Bronchial epithelial cell (primary cell): ENCODE results near the gene LPCAT4. TPM values are rescaled to one million over a fixed set of nuclear protein-coding genes. Genes with fewer than 3 reads are reported as not detected.
A peak's percentile ranks its signal among the peaks of the same experiment; 100 is the strongest.
"Not testable (repeated sequence)": the region's sequence is repeated elsewhere in the genome, so short reads cannot be mapped to it uniquely, and the experiment has no call there.

Source experiments
- DNase-seq: peaks from one replicate; pipeline ENCODE4 v3.0.0-alpha.2; 2010; ENCODE audit warnings: low read depth
- FAIRE-seq: peaks from 2 replicates; lab custom pipeline; 2011; peaks lifted over from hg19 to GRCh38; lab: Jason Lieb, UNC
- H3K27me3 ChIP-seq: 2 replicates; pipeline ENCODE4 v1.5.1; 2011; ENCODE audit warnings: low read length; ENCODE audit not compliant: control insufficient read depth, insufficient read depth
- H3K36me3 ChIP-seq: 2 replicates; pipeline ENCODE4 v1.5.1; 2011; ENCODE audit warnings: low read length; ENCODE audit not compliant: control insufficient read depth, insufficient read depth
- H3K4me3 ChIP-seq: 2 replicates; pipeline ENCODE4 v1.5.1; 2011; ENCODE audit warnings: mild to moderate bottlenecking, low read depth, low read length, control low read depth
- CTCF ChIP-seq: IDR thresholded peaks from 2 replicates; pipeline ENCODE4 v1.5.1; 2011; ENCODE audit warnings: mild to moderate bottlenecking, moderate library complexity, low read length, control low read depth, inconsistent platforms; ENCODE audit not compliant: insufficient read depth, severe bottlenecking
- total RNA-seq: library from RNA; depleted of rRNA; stranded (reverse); fragments of >200 nt; gene quantifications from 2 replicates; pipeline ENCODE4 v1.2.1, GENCODE V29; 2014

Gene LPCAT4
- total RNA-seq, 1 donor from 2014 or later: 6.1 TPM

- TF ChIP-seq CTCF: no peak
- peak; percentile 46 for DNase-seq
- Histone ChIP-seq H3K4me3 (no peak overlapping the region), H3K36me3 (peaks cover 6% of the 10 kb centered on the region), H3K27me3 (no peaks in the 10 kb centered on the region)
- FAIRE-seq: peak; percentile 13
Observed at GRCh38 chr15:34355241-34355640, 11.8 kb downstream of the LPCAT4 start.

GRCh38 chr15:34354286-34354685 is 12.7 kb downstream of the LPCAT4 start:
- DNase-seq: no peak
- no peak for TF ChIP-seq CTCF
- Histone ChIP-seq H3K27me3 (no peaks in the 10 kb centered on the region), H3K36me3 (peaks cover 4% of the 10 kb centered on the region), H3K4me3 (no peak overlapping the region)
- no peak for FAIRE-seq

- Histone ChIP-seq H3K27me3 (no peaks in the 10 kb centered on the region), H3K36me3 (peaks cover 1% of the 10 kb centered on the region), H3K4me3 (no peak overlapping the region)
- FAIRE-seq (no peak), DNase-seq (no peak)
- TF ChIP-seq CTCF: no peak
Observed at GRCh38 chr15:34353627-34354026, 13.4 kb downstream of the LPCAT4 start.

GRCh38 chr15:34352996-34353395 is 14.0 kb downstream of the LPCAT4 start:
- not testable (repeated sequence) for H3K4me3 ChIP-seq, H3K27me3 ChIP-seq, FAIRE-seq, DNase-seq, H3K36me3 ChIP-seq

- H3K4me3 ChIP-seq: no peak overlapping the region
- FAIRE-seq (no peak), DNase-seq (no peak)
- no peaks in the 10 kb centered on the region for H3K27me3 ChIP-seq
- no peak for TF ChIP-seq CTCF
- no peaks in the 10 kb centered on the region for H3K36me3 ChIP-seq
Observed at GRCh38 chr15:34349769-34350168, 17.2 kb downstream of the LPCAT4 start.

GRCh38 chr15:34348735-34349300 is 18.2 kb downstream of the LPCAT4 start:
- TF ChIP-seq CTCF: no peak
- H3K36me3 ChIP-seq: no peaks in the 10 kb centered on the region
- H3K4me3 ChIP-seq: no peak overlapping the region
- DNase-seq (no peak), FAIRE-seq (no peak)
- H3K27me3 ChIP-seq: no peaks in the 10 kb centered on the region
